Sciatic nerve (tissue), 2 donors: ENCODE measurements around the gene KRTAP5-10. TPM values are rescaled to one million over a fixed set of nuclear protein-coding genes. Genes with fewer than 3 reads are reported as not detected.
"Not testable (repeated sequence)": the region's sequence is repeated elsewhere in the genome, so short reads cannot be mapped to it uniquely, and the experiment has no call there.

ENCODE experiments used
- ATAC-seq: fragments of 200-7000 bp; cut with Tn5 transposase; one replicate; pipeline ENCODE4 v1.9.1; 2020; ENCODE audit warnings: mild to moderate bottlenecking, moderate library complexity
- DNase-seq: peaks from one replicate; pipeline ENCODE4 v3.0.0-alpha.2; 2020; ENCODE audit warnings: low spot score
- intact Hi-C: fragments of 100-400 bp; cut with DNase I; formaldehyde crosslinking; loops from one replicate; pipeline ENCODE4 v1.14.2; 2022
- total RNA-seq: library from RNA; stranded (reverse); fragmentation: NEBNext Ultra II Directional; extraction: Animal tissue kit (Norgen Biotek cat#: 25700); gene quantifications from one replicate; pipeline ENCODE4 v1.2.1, GENCODE V29; 2021
- donor health status: DM: no; HTN: no; CAD: no.
- donor health status: DM: no; HTN: no; CAD: no.

KRTAP5-10 gene
- total RNA-seq, 1 donor from 2014 or later: not detected

DNA sequence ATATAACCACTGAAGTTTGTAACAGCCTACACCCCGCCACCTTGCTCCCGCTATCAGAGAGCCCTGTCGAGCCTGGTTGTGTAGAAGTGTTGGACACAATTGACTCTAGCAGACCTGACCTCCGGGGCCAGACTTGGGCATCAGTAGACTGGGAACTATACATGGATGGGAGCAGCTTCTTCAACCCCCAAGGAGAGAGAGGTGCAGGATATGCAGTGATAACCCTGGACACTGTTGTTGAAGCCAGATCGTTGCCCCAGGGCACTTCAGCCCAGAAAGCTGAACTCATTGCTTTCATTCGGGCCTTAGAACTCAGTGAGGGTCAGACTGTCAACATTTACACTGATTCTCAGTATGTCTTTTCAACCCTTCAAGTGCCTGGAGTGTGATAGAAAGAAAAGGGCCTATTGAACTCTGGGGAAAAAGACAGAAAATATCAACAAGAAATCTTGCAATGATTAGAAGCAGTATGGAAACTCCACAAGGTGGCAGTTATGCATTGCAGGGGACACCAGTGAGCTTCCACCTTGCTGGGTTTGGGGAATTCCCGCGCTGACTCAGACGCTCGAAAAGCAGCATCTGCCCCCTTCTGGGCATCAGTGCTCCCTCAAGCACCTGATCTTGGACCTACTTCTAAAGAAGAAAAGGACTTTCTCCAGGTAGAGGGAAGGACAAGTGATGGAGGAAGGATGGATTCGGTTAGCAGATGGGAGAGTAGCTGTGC, 23.6 kb downstream of the KRTAP5-10 start:
- intact Hi-C loops, ATAC-seq, DNase-seq: not testable (repeated sequence)

DNA sequence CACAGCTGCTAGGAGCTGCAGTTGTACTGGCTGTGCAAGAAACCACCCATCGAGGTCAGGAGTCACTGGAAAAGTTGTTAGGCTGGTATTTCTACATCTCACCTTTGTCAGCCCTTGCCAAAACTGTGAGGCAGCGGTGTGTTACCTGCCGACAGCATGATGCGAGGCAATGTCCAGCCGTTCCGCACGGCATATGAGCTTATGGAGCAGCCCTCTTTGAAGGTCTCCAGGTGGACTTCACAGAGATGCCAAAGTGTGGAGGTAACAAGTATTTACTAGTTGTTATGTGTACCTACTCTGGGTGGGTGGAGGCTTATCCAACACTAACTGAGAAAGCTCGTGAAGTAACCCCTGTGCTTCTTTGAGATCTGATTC, 24.2 kb downstream of the KRTAP5-10 start:
- ATAC-seq, DNase-seq, intact Hi-C loops: not testable (repeated sequence)

DNA sequence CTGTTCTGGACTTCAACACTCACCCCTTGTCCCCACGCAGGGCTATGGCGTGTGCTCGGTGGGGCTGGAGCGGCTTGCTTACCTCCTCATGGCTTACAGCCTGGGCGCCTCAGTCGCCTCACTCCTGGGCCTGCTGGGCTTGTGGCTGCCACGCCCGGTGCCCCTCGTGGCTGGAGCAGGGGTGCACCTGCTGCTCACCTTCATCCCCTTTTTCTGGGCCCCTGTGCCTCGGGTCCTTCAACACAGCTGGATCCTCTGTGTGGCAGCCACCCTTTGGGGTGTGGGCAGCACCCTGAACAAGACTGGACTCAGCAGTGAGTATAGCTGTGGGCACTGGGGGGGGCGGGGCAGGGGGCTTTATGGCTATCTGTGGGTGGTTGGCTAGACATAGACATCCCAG, 37.9 kb downstream of the KRTAP5-10 start:
- intact Hi-C loops, ATAC-seq, DNase-seq: not testable (repeated sequence)

DNA sequence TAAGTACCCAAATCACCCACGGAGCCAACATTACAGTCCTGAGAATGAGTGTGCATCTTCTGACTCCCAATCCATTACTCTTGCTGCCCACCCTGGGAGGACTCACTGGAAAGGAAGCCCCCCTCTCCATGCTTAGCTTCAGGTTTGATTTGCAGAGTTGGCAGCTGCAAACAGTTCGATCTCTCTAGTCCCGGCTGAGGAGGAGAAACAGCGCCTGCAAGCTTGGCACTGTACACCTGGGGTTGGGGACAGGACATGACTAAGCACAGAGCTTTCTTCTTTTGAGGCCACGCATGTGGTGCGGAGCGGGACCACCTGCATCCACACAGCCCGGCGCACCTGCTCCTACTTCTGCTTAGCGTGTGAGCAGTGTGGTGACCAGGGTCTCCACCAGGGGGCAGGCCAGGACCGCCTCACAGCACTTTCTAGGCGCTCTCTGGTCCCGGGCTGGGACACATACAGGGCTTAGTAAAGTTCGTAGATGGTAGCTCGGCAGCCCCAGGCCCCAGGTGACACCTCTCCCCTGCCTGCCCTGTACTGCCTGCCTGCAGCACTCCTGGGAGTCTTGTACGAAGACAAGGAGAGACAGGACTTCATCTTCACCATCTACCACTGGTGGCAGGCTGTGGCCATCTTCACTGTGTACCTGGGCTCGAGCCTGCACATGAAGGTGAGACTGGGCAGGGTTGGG, 39.6 kb downstream of the KRTAP5-10 start:
- intact Hi-C loops, DNase-seq, ATAC-seq: not testable (repeated sequence)

DNA sequence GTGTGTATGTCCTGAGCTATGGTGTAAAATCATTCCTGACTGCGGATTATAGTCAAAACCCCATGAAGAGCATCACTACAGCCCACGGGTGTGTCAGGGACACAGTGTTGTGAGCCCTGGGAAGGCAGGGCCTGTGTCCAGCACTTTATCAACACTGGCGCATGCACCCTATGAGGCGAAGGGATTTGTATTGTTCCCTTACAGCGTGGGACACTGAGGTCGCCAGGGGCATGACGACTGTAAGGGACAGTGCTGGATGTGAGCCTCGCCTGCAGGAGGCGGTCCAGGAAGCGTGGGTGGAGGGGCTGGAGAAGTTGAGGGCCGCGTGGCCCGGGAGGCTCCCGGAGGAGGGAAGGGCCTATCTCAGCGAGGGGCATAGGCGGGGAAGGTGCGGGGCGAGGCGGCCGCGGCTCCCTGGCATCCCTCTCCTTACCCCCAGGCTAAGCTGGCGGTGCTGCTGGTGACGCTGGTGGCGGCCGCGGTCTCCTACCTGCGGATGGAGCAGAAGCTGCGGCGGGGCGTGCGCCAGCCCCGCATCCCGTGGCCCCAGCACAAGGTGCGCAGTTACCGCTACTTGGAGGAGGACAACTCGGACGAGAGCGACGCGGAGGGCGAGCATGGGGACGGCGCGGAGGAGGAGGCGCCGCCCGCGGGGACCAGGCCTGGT, 41.6 kb downstream of the KRTAP5-10 start:
- DNase-seq, intact Hi-C loops, ATAC-seq: not testable (repeated sequence)

DNA sequence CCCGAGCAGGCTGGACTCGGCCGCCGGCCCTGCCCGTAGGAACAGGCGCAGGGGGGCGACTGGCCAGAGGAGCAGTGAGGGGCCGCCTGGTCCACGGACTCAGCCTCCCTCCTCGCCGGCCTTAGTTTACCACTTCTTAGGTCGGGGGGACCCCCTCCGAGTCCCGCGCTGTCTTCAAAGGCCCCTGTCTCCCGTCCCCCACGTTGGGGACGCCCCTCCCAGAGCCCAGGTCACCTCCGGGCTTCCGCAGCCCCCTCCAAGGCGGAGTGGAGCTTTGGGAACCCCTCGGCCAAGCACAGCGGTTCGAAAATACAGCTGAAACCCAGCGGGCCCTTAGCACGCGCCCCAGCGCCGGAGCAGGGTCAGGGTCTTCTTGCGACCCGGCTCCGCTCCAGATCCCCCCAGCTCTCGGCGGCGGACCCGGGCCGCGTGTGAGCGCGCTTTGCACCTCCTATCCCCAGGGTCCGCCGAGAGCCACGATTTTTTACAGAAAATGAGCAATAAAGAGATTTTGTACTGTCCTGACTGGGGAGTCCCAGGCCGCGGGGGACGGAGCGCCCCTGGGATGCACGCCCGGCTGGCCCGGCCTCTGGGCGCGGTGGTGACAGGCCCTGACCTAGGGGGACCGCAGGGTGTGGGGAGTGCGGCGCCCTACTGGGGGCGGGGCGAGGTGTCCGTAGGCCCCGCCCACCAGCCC, 42.3 kb downstream of the KRTAP5-10 start:
- intact Hi-C loops, ATAC-seq, DNase-seq: not testable (repeated sequence)

DNA sequence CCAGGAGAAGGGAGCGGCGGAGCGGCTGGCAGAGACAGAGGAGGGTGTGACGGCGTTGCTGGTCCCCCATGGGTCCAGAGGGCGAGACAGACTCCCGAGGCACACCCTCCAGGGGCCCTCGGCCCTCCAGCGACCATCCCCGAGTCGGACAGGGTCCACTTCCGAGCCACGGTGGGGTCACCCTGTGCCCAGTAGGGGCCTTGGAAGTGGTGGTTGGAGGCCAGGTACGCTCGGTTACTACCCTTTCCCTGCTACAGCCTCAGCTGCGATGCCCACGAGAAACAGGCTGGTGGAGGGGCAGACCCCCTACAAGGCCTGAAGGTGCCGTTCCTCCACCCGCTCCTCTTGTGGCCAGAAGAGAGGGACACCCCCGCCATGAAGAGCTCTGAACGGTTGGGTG, 42.9 kb downstream of the KRTAP5-10 start:
- intact Hi-C loops, ATAC-seq, DNase-seq: not testable (repeated sequence)

DNA sequence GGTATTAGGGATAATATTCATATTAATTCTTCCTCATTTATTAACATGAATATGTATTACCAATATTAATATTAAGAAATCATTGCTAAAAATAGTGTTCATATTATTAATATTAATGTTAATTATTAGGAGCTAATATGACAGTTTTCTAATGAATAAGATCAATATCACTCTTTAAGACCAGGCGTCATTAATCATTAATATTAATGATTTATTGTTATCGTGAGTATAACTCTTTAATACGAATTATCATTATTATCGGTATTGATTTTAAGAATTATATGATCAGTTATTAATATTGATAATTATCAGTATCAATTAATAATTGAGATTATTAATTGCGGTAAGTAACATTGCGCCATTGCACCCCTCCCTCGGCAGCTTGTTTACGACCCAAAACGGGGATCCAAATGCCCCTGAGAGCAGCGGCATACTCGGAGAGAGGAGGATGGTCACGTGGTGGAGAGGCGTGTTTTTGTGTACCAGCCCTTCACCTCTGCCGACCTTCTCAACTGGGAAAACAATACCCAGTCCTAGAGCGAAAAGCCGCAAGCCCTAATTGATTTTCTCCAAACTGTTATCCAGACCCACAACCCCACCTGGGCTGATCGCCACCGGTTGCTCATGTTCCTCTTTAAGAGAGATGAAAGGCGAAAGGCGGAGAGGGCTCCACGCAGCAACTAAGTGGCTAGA, 46.0 kb downstream of the KRTAP5-10 start:
- intact Hi-C loops, ATAC-seq: not testable (repeated sequence)

DNA sequence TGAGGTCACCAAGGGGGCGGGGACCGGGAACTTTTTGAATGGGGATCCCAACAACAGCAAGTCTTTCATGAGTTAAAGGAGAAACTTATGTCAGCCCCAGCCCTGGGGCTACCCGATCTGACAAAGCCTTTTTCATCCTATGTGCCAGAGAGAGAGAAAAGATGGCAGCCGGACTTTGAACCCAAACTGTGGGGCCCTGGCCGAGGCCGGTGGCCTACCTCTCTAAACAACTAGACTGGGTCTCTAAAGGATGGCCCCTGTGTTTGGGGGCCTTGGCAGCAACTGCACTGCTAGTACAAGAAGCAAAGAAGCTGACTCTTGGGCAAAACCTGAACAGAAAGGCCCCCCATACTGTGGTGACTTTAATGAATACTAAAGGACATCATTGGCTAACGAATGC, 48.6 kb downstream of the KRTAP5-10 start:
- DNase-seq, intact Hi-C loops, ATAC-seq: not testable (repeated sequence)

More for the DNA sequence above, 46.0 kb downstream of the KRTAP5-10 start:
- not testable (repeated sequence) for DNase-seq

DNA sequence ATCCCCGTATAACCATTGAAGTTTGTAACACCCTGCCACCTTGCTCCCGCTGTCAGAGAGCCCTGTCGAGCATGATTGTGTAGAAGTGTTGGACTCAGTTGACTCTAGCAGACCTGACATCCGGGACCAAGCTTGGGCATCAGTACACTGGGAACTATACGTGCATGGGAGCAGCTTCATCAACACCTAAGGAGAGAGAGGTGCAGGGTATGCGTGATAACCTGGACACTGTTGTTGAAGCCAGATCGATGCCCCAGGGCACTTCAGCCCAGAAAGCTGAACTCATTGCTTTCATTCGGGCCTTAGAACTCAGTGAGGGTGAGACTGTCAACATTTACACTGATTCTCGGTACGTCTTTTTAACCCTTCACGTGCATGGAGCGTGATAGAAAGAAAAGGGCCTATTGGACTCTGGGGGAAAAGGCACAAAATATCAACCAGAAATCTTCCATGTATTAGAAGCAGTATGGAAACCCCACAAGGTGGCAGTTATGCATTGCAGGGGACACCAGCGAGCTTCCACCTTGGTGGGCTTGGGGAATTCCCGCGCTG, 49.1 kb downstream of the KRTAP5-10 start:
- intact Hi-C loops, ATAC-seq: not testable (repeated sequence)

DNA sequence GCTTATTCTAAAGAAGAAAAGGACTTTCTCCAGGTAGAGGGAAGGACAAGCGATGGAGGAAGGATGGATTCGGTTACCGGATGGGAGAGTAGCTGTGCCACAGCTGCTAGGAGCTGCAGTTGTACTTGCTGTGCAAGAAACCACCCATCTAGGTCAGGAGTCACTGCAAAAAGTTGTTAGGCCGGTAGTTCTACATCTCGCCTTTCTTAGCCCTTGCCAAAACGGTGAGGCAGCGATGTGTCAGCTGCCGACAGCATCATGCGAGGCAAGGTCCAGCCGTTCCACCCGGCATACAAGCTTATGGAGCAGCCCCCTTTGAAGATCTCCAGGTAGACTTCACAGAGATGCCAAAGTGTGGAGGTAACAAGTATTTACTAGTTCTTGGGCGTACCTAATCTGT, 49.6 kb downstream of the KRTAP5-10 start:
- ATAC-seq, intact Hi-C loops, DNase-seq: not testable (repeated sequence)

More for the DNA sequence above, 49.1 kb downstream of the KRTAP5-10 start:
- not testable (repeated sequence) for DNase-seq

Other genes with a start within 250 kb of the KRTAP5-10 start
- 49.8 TPM for gene DHCR7, start 117.2 kb upstream of the KRTAP5-10 start, total RNA-seq
- gene NADSYN1, start 112.4 kb upstream of the KRTAP5-10 start, total RNA-seq: 85.2 TPM
- 0.58 TPM for gene KRTAP5-7, start 38.3 kb upstream of the KRTAP5-10 start, total RNA-seq
- gene KRTAP5-8, start 27.5 kb upstream of the KRTAP5-10 start, total RNA-seq: 0.49 TPM
- 0.40 TPM for gene KRTAP5-9, start 17.1 kb upstream of the KRTAP5-10 start, total RNA-seq
- gene KRTAP5-11, start 17.3 kb downstream of the KRTAP5-10 start, total RNA-seq: not detected